ENCODE results near the gene KLHL24.
"Not testable (repeated sequence)": the region's sequence is repeated elsewhere in the genome, so short reads cannot be mapped to it uniquely, and the experiment has no call there.

The KLHL24 gene

DNA sequence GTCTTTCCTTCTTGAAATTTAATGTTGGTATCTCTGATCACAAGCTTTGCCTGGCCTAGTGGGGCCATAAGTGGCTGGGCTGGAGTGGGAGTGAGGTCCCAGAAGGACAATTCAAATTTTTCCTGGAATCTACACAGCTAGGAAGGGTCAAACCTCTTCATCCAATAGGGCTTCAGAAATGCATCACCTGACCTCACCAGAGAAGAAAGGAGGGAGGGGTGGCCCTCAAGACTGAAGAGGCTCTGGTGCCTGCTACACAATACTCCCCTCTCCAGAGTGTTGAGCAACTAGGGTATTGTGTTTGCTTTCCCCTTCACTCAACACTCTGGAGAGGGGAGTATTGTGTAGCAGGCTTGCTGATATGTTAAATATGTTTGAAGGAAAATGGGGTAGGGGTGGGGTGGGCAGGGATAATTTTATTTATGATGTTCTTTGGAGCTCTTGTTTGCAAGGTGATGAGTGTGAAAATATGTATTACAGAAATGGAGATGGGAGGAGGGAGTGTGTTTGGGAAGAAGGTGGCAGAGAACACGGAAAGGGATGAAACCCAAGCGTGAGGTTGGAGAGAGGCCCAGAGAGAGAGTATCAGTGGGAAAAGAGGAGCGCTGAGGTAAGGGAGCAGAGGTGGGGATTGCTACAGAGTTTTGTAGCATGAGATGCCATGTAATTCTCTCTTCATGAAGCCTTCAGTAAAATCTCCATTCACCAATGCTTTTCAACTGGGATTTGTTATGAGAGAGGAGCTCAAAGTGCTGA lies 5.7 kb upstream of the KLHL24 start:
- Histone ChIP-seq H2AK5ac (ENCODE audit: low read length) (no peak overlapping the region), H3K27ac (ENCODE audit: low read depth, low read length) (no peak overlapping the region), H3K79me2 (ENCODE audit: control insufficient read depth, insufficient read depth, low read length, poor library complexity) (no peaks in the 10 kb centered on the region), H3K4me2 (ENCODE audit: low read length) (no peak overlapping the region), H4K12ac (ENCODE audit: low read depth, low read length) (no peak overlapping the region), H3K4me1 (ENCODE audit: control insufficient read depth in 1 of 2, insufficient read depth in 2 of 2, low read length in 2 of 2) (peaks cover 0 to 2% of the 10 kb centered on the region in 2 experiments), H2BK5ac (ENCODE audit: low read depth, low read length, poor library complexity) (no peak overlapping the region), H3K9me3 (ENCODE audit: insufficient read depth, low read depth, low read length) (no peaks in the 10 kb centered on the region), H3K14ac (ENCODE audit: low read length) (no peak overlapping the region), H3K9ac (ENCODE audit: low read length) (no peak overlapping the region), H3K27me3 (ENCODE audit: insufficient read depth, low read length) (no peaks in the 10 kb centered on the region), H2AFZ (ENCODE audit: insufficient read depth, low read length, poor library complexity) (no peak overlapping the region), H3K36me3 (ENCODE audit: control insufficient read depth in 1 of 2, insufficient read depth in 2 of 2, low read length in 2 of 2) (no peaks in the 10 kb centered on the region), H3K79me1 (ENCODE audit: low read length) (no peaks in the 10 kb centered on the region), H4K91ac (ENCODE audit: low read depth, low read length) (no peak overlapping the region), H2BK12ac (ENCODE audit: low read length) (no peak overlapping the region), H4K8ac (ENCODE audit: low read depth, low read length) (no peak overlapping the region), H3K23ac (ENCODE audit: low read length) (no peak overlapping the region), H3K4me3 (ENCODE audit: low read depth, low read length) (no peak overlapping the region), H2BK120ac (ENCODE audit: insufficient read depth, low read length, poor library complexity) (no peak overlapping the region), H3K4ac (ENCODE audit: low read depth, low read length) (no peak overlapping the region), H3K18ac (ENCODE audit: low read length) (no peak overlapping the region)
- no CpG with 5 or more reads among the region's 3 CpGs for WGBS (ENCODE audit: extremely low coverage, insufficient coverage, insufficient read length)
- no peak for DNase-seq

DNA sequence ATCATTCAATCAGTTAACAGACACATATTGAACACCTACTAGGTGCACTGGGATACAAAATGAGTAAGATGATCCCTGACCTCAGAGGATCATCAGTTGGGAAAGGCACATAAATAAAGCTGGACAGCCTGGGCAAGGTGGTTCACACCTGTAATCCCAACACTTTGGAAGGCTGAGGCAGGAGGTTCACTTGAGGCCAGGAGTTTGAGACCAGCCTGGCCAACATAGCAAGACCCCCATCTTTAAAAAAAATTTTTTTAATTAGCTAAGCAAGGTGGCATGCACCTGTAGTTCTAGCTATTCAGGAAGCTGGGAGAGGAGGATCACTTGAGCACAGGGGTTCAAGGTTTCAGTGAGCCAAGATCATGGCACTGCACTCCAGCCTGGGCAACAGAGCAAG lies 3.7 kb upstream of the KLHL24 start:
- no peaks in the 10 kb centered on the region for H3K27me3 ChIP-seq (ENCODE audit: insufficient read depth, low read length)
- no peak overlapping the region for H4K91ac ChIP-seq (ENCODE audit: low read depth, low read length)
- no peak overlapping the region for H3K23ac ChIP-seq (ENCODE audit: low read length)
- peaks cover 10% of the 10 kb centered on the region for H3K79me1 ChIP-seq (ENCODE audit: low read length)
- H3K79me2 ChIP-seq (ENCODE audit: control insufficient read depth, insufficient read depth, low read length, poor library complexity), result peaks cover 5% of the 10 kb centered on the region
- H3K4ac ChIP-seq (ENCODE audit: low read depth, low read length), result no peak overlapping the region
- no peak overlapping the region for H3K18ac ChIP-seq (ENCODE audit: low read length)
- H3K4me3 ChIP-seq (ENCODE audit: low read depth, low read length), result no peak overlapping the region
- no peak overlapping the region for H3K9ac ChIP-seq (ENCODE audit: low read length)
- H3K4me1 ChIP-seq (ENCODE audit: control insufficient read depth in 1 of 2, insufficient read depth in 2 of 2, low read length in 2 of 2), result peaks cover 0 to 2% of the 10 kb centered on the region in 2 experiments
- H2BK12ac ChIP-seq (ENCODE audit: low read length), result no peak overlapping the region
- no peak for DNase-seq
- H2AK5ac ChIP-seq (ENCODE audit: low read length), result no peak overlapping the region
- H2BK120ac ChIP-seq (ENCODE audit: insufficient read depth, low read length, poor library complexity), result no peak overlapping the region
- no peak overlapping the region for H3K27ac ChIP-seq (ENCODE audit: low read depth, low read length)
- H3K14ac ChIP-seq (ENCODE audit: low read length), result no peak overlapping the region
- no peak overlapping the region for H2BK5ac ChIP-seq (ENCODE audit: low read depth, low read length, poor library complexity)
- no peak overlapping the region for H4K12ac ChIP-seq (ENCODE audit: low read depth, low read length)
- no peaks in the 10 kb centered on the region for H3K9me3 ChIP-seq (ENCODE audit: insufficient read depth, low read depth, low read length)
- H2AFZ ChIP-seq (ENCODE audit: insufficient read depth, low read length, poor library complexity), result no peak overlapping the region
- no peak overlapping the region for H4K8ac ChIP-seq (ENCODE audit: low read depth, low read length)
- no peak overlapping the region for H3K4me2 ChIP-seq (ENCODE audit: low read length)
- no peaks in the 10 kb centered on the region for H3K36me3 ChIP-seq (ENCODE audit: control insufficient read depth in 1 of 2, insufficient read depth in 2 of 2, low read length in 2 of 2)

DNA sequence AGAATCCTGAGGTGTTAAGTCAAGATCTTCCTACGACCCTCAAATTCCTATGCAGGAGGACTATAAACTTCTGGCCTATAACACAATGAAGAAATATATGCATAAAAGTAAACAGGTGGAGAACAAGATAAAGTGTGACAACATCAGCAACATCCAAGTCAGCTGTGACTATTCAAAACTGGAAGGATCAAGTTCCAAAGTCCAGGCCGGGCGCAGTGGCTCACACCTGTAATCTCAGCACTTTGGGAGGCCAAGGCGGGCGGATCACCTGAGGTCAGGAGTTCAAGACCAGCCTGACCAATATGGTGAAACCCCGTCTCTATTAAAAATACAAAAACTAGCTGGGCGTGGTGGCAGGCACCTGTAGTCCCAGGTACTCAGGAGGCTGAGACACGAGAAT lies 2.7 kb upstream of the KLHL24 start:
- not testable (repeated sequence) for H4K91ac ChIP-seq (ENCODE audit: low read depth, low read length); H3K4me2 ChIP-seq (ENCODE audit: low read length); H3K79me2 ChIP-seq (ENCODE audit: control insufficient read depth, insufficient read depth, low read length, poor library complexity); H2BK5ac ChIP-seq (ENCODE audit: low read depth, low read length, poor library complexity); H3K14ac ChIP-seq (ENCODE audit: low read length); H4K12ac ChIP-seq (ENCODE audit: low read depth, low read length); H3K9ac ChIP-seq (ENCODE audit: low read length); H3K4me1 ChIP-seq (ENCODE audit: control insufficient read depth in 1 of 2, insufficient read depth in 2 of 2, low read length in 2 of 2); H3K4me3 ChIP-seq (ENCODE audit: low read depth, low read length); H2AFZ ChIP-seq (ENCODE audit: insufficient read depth, low read length, poor library complexity); DNase-seq; H3K23ac ChIP-seq (ENCODE audit: low read length); H3K18ac ChIP-seq (ENCODE audit: low read length); H2AK5ac ChIP-seq (ENCODE audit: low read length); H4K8ac ChIP-seq (ENCODE audit: low read depth, low read length); H3K9me3 ChIP-seq (ENCODE audit: insufficient read depth, low read depth, low read length); H3K27ac ChIP-seq (ENCODE audit: low read depth, low read length); H2BK12ac ChIP-seq (ENCODE audit: low read length); H3K36me3 ChIP-seq (ENCODE audit: control insufficient read depth in 1 of 2, insufficient read depth in 2 of 2, low read length in 2 of 2); H3K4ac ChIP-seq (ENCODE audit: low read depth, low read length); H2BK120ac ChIP-seq (ENCODE audit: insufficient read depth, low read length, poor library complexity); H3K27me3 ChIP-seq (ENCODE audit: insufficient read depth, low read length)
- H3K79me1 ChIP-seq (ENCODE audit: low read length), result peaks cover 11% of the 10 kb centered on the region
- no CpG with 5 or more reads among the region's 8 CpGs for WGBS (ENCODE audit: extremely low coverage, insufficient coverage, insufficient read length)

DNA sequence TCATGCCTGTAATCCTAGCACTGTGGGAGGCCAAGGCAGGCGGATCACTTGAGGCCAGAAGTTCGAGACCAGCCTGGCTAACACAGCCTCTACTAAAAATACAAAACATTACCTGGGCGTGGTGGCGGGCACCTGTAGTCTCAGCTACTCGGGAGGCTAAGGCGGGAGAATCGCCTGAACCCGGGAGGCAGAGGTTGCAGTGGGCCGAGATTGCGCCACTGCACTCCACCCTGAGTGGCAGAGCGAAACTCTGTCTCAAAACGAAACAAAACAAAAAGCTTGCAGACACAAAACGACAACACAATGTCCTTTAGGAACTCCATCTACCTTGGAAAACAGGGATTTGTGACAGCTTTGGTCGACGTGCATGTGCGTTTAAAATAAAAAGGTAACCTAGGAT lies 716 bp upstream of the KLHL24 start:
- H3K4me2 ChIP-seq (ENCODE audit: low read length), result peak overlapping the region; percentile 74
- no peak overlapping the region for H3K4ac ChIP-seq (ENCODE audit: low read depth, low read length)
- H4K91ac ChIP-seq (ENCODE audit: low read depth, low read length), result peak overlapping the region; percentile 39
- no peak overlapping the region for H3K27ac ChIP-seq (ENCODE audit: low read depth, low read length)
- no peak overlapping the region for H3K9ac ChIP-seq (ENCODE audit: low read length)
- H3K79me1 ChIP-seq (ENCODE audit: low read length), result peaks cover 11% of the 10 kb centered on the region
- H2BK5ac ChIP-seq (ENCODE audit: low read depth, low read length, poor library complexity), result no peak overlapping the region
- no peak overlapping the region for H2AK5ac ChIP-seq (ENCODE audit: low read length)
- peaks cover 8% of the 10 kb centered on the region for H3K79me2 ChIP-seq (ENCODE audit: control insufficient read depth, insufficient read depth, low read length, poor library complexity)
- no peaks in the 10 kb centered on the region for H3K9me3 ChIP-seq (ENCODE audit: insufficient read depth, low read depth, low read length)
- peak overlapping the region; percentile 52 for H4K12ac ChIP-seq (ENCODE audit: low read depth, low read length)
- H3K23ac ChIP-seq (ENCODE audit: low read length), result no peak overlapping the region
- no peaks in the 10 kb centered on the region for H3K27me3 ChIP-seq (ENCODE audit: insufficient read depth, low read length)
- H2BK120ac ChIP-seq (ENCODE audit: insufficient read depth, low read length, poor library complexity), result no peak overlapping the region
- DNase-seq, result no peak
- no peak overlapping the region for H3K4me3 ChIP-seq (ENCODE audit: low read depth, low read length)
- H2BK12ac ChIP-seq (ENCODE audit: low read length), result no peak overlapping the region
- no peak overlapping the region for H3K14ac ChIP-seq (ENCODE audit: low read length)
- peak overlapping the region; percentile 84 for H4K8ac ChIP-seq (ENCODE audit: low read depth, low read length)
- no peaks in the 10 kb centered on the region for H3K36me3 ChIP-seq (ENCODE audit: control insufficient read depth in 1 of 2, insufficient read depth in 2 of 2, low read length in 2 of 2)
- H3K18ac ChIP-seq (ENCODE audit: low read length), result no peak overlapping the region
- no peaks in the 10 kb centered on the region for H3K4me1 ChIP-seq (ENCODE audit: control insufficient read depth in 1 of 2, insufficient read depth in 2 of 2, low read length in 2 of 2)
- no CpG with 5 or more reads among the region's 16 CpGs for WGBS (ENCODE audit: extremely low coverage, insufficient coverage, insufficient read length)
- peak overlapping the region; percentile 50 for H2AFZ ChIP-seq (ENCODE audit: insufficient read depth, low read length, poor library complexity)

Data from trophoblast cell (in vitro differentiated cells and primary cell).